Natural killer cell treated with Interleukin-12 subunit alpha and Interleukin-12 subunit beta and Interleukin-15 and Interleukin-18, amount 100 ng/mL, for 72 hours (primary cell): ENCODE results near the gene MGAT5. TPM values are rescaled to one million over a fixed set of nuclear protein-coding genes. Genes with fewer than 3 reads are reported as not detected.
A peak's percentile ranks its signal among the peaks of the same experiment; 100 is the strongest.

Experiments
- ATAC-seq, 2 donors: fragments of 150-1000 bp; cut with Tn5 transposase in 1 of 2; sonication (Bioruptor Pico), chemical (Tn5 transposase) in 1 of 2; 2 replicates each; pipeline ENCODE4 v1.10.0; 2021
- DNase-seq: peaks from one replicate; pipeline ENCODE4 v3.0.0; 2022; ENCODE audit warnings: low spot score
- H3K27ac Mint-ChIP-seq, 2 donors: 1 replicate in 1 of 2; 2 replicates in 1 of 2; pipeline ENCODE4 v1.8.0; 2022; ENCODE audit warnings: mixed read lengths in 2 of 2, mild to moderate bottlenecking in 1 of 2, moderate library complexity in 1 of 2
- H3K27me3 Mint-ChIP-seq, 2 donors: 1 replicate in 1 of 2; 2 replicates in 1 of 2; pipeline ENCODE4 v1.8.0; 2022; ENCODE audit warnings: mixed read lengths in 2 of 2
- H3K36me3 Mint-ChIP-seq: one replicate; pipeline ENCODE4 v1.8.0; 2022; ENCODE audit warnings: mixed read lengths
- H3K4me1 Mint-ChIP-seq, 2 donors: 1 replicate in 1 of 2; 2 replicates in 1 of 2; pipeline ENCODE4 v1.8.0; 2022; ENCODE audit warnings: low read depth in 2 of 2, mixed read lengths in 2 of 2, mild to moderate bottlenecking in 1 of 2
- H3K4me3 Mint-ChIP-seq: one replicate; pipeline ENCODE4 v1.8.0; 2022; ENCODE audit warnings: mixed read lengths
- H3K9me3 Mint-ChIP-seq: 2 replicates; pipeline ENCODE4 v1.8.0; 2022; ENCODE audit warnings: mixed read lengths
- total RNA-seq, 2 donors: library from RNA; stranded (reverse); gene quantifications; one replicate each; pipeline ENCODE4 v1.2.3, GENCODE V29; 2022

The MGAT5 gene
- total RNA-seq, 2 donors from 2014 or later = 58.1 to 99.5 TPM

- Mint-ChIP-seq H3K27me3 (no peaks in the 10 kb centered on the region), H3K4me1 (no peaks in the 10 kb centered on the region), H3K36me3 (peaks cover 6% of the 10 kb centered on the region), H3K9me3 (no peaks in the 10 kb centered on the region), H3K27ac (no peak overlapping the region), H3K4me3 (no peak overlapping the region)
- ATAC-seq (no peak), DNase-seq (no peak)
Measured at GRCh38 chr2:134359367-134360081, 105.7 kb downstream of the MGAT5 start.

DNA sequence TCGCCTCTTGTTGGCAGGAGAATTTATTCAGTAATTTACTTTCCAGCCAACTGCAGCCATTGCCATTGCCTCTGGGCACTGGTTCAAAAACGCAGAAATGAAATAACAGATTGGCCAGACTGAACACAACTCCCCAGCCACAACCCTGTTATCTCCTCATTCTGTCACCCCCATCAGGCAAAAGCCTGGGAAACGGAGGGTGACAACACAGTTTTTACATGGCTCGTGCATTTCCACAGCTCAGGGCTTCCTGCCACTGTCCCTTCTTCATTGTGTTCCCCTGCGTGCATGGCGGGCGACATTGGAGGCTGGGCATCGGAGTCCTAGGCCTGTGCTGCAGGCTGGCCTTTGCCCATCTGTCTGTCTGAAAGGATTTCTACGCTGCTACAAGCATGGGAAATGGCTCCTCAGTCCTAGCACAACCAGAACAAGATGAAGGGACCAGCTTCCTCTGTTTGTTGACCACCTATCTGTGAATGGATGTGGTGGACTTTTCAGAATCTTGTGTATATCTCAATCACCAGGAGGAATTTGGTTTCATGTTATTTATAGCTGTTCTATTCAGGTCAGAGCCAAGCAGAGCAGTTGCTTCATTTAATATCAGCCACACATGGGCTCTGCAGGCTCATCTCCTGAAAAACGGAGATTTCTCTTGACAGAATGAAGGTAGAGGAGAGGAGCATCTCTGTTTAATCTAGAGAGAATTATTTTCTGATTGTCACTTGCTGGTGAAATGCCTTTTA lies 107.0 kb downstream of the MGAT5 start:
- H3K9me3 Mint-ChIP-seq = no peaks in the 10 kb centered on the region
- H3K4me1 Mint-ChIP-seq = peaks cover 0 to 4% of the 10 kb centered on the region in 2 donors
- no peak overlapping the region for H3K27ac Mint-ChIP-seq
- H3K4me3 Mint-ChIP-seq = no peak overlapping the region
- H3K36me3 Mint-ChIP-seq = peaks cover 6% of the 10 kb centered on the region
- ATAC-seq (no peak), DNase-seq (no peak)
- no peaks in the 10 kb centered on the region for H3K27me3 Mint-ChIP-seq

- peaks cover 6% of the 10 kb centered on the region for H3K36me3 Mint-ChIP-seq
- H3K4me3 Mint-ChIP-seq = no peak overlapping the region
- H3K27me3 Mint-ChIP-seq = no peaks in the 10 kb centered on the region
- H3K27ac Mint-ChIP-seq = no peak overlapping the region
- peaks cover 0 to 4% of the 10 kb centered on the region in 2 donors for H3K4me1 Mint-ChIP-seq
- no peak for DNase-seq
- H3K9me3 Mint-ChIP-seq = no peaks in the 10 kb centered on the region
- ATAC-seq = no peak
Measured at GRCh38 chr2:134361648-134362047, 107.8 kb downstream of the MGAT5 start.

DNA sequence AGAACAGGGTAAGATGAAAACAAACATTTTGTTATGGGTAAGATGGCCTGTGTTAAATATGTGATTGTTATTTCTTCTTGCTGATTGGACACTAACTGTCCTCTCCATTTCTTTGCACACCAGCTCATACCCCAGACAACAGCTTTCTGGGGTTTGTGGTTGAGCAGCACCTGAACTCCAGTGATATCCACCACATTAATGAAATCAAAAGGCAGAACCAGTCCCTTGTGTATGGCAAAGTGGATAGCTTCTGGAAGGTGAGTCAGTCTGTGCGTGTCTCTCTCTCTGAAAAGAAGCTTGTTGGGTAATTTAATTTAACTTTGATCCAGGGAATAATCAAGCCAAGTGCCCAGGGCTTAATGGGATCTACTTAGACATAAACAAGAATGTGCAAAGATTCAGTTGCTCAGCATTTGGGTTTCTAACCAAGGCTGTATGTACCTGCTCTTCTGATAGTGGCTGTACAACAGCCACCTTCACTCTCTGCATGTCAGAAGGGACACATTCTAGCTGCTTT lies 108.3 kb downstream of the MGAT5 start:
- DNase-seq = no peak
- H3K4me1 Mint-ChIP-seq = peaks cover 0 to 9% of the 10 kb centered on the region in 2 donors
- H3K9me3 Mint-ChIP-seq = no peaks in the 10 kb centered on the region
- H3K36me3 Mint-ChIP-seq = peaks cover 6% of the 10 kb centered on the region
- no peaks in the 10 kb centered on the region for H3K27me3 Mint-ChIP-seq
- no peak for ATAC-seq
- no peak overlapping the region for H3K4me3 Mint-ChIP-seq
- H3K27ac Mint-ChIP-seq = no peak overlapping the region

DNA sequence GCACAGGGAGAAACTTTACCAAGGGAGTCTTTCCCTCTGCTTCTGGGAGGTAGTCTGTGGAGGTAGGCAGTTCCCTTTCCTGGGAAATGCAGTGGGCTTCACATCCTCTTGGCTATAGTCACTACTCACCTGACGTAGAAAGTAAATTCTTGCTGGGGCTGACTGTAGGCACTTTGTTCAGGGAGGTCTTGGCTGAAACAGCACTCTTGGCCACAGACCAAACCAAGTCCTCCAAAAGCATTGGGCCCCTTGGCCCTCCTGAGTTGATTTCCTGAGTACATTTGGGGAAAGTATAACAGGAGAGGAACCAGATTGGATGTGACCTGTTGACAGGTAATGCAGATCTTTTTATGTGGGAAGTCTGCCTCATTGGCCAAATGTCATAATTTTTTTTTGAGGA lies 108.9 kb downstream of the MGAT5 start:
- peaks cover 6% of the 10 kb centered on the region for H3K36me3 Mint-ChIP-seq
- no peak for DNase-seq
- no peak overlapping the region for H3K4me3 Mint-ChIP-seq
- H3K27me3 Mint-ChIP-seq = no peaks in the 10 kb centered on the region
- H3K27ac Mint-ChIP-seq = no peak overlapping the region
- H3K4me1 Mint-ChIP-seq = peaks cover 0 to 11% of the 10 kb centered on the region in 2 donors
- H3K9me3 Mint-ChIP-seq = no peaks in the 10 kb centered on the region
- no peak for ATAC-seq

- no peak for DNase-seq
- H3K4me3 Mint-ChIP-seq = no peak overlapping the region
- H3K36me3 Mint-ChIP-seq = peaks cover 6% of the 10 kb centered on the region
- no peaks in the 10 kb centered on the region for H3K9me3 Mint-ChIP-seq
- no peaks in the 10 kb centered on the region for H3K27me3 Mint-ChIP-seq
- no peak for ATAC-seq
- no peak overlapping the region for H3K27ac Mint-ChIP-seq
- peaks cover 0 to 16% of the 10 kb centered on the region in 2 donors for H3K4me1 Mint-ChIP-seq
Measured at GRCh38 chr2:134365356-134365755, 111.5 kb downstream of the MGAT5 start.

- Mint-ChIP-seq H3K4me1 (peaks cover 0 to 18% of the 10 kb centered on the region in 2 donors), H3K4me3 (no peak overlapping the region), H3K27ac (no peak overlapping the region), H3K9me3 (no peaks in the 10 kb centered on the region), H3K36me3 (peaks cover 6% of the 10 kb centered on the region), H3K27me3 (no peaks in the 10 kb centered on the region)
- DNase-seq (no peak), ATAC-seq (no peak)
Measured at GRCh38 chr2:134366359-134366758, 112.5 kb downstream of the MGAT5 start.

DNA sequence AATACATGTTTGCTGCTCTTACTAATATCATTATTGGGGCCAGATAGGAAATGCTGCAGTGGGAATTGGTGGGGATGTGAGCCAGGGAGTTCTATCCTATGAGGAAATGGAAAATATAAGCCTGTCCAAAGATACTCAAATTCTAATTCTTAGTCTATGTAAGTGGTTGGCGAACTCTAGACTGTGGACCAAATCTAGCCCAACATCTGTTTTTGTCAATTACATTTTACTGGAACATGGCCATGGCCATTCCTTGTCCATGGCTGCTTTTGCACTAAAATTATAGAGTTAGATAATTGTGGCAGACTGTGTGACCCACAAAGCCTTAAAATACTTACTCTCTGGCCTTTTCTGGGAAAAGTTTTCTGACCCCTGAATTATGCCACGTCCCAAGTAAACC lies 113.3 kb downstream of the MGAT5 start:
- H3K27me3 Mint-ChIP-seq = no peaks in the 10 kb centered on the region
- peak overlapping the region in 1 of 2 donors; percentile 11 for H3K27ac Mint-ChIP-seq
- no peaks in the 10 kb centered on the region for H3K9me3 Mint-ChIP-seq
- H3K4me1 Mint-ChIP-seq = peaks cover 0 to 18% of the 10 kb centered on the region in 2 donors
- H3K36me3 Mint-ChIP-seq = peaks cover 6% of the 10 kb centered on the region
- ATAC-seq (no peak), DNase-seq (no peak)
- no peak overlapping the region for H3K4me3 Mint-ChIP-seq

DNA sequence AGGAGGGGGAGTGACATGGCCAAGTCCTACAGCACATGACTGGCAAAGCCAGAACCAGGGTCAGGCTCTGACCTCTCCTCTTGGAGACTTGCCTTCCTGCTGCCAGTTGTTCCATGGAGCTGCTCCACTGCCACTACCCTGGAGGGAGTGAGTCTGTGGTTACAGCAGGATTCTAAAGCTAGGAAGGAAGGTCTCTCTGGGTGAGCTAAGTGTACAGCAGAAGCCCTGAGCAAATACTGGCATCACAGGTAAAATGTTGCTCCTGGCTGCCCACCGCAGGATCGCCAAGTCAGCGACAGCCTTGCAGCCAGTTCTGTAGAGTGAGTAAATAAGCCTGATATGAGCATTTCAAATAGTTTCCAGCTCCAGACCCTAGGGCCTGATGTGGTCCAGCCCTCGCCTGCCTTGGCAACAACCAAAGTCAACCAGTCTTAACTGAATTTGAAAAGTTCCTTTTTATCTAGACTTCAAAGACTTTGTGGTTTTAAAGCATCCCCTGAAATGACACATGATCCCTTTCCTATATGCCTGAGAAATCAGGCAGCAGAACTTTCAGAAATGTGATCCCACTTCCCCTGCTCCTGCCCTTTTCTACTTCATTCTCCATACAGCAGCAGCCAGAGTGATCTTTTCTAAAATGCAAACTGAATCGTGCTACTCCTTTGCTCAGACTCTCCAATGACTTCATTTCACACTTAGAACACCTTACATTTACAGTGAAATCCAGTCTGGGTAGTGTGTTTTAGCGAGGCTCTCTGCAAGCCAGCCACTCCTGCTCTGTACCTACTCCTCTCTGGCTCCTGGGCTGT lies 114.3 kb downstream of the MGAT5 start:
- no peaks in the 10 kb centered on the region for H3K9me3 Mint-ChIP-seq
- no peaks in the 10 kb centered on the region for H3K36me3 Mint-ChIP-seq
- no peak for ATAC-seq
- H3K27ac Mint-ChIP-seq = peak overlapping the region in 1 of 2 donors; percentile 22
- peaks cover 0 to 18% of the 10 kb centered on the region in 2 donors for H3K4me1 Mint-ChIP-seq
- H3K27me3 Mint-ChIP-seq = no peaks in the 10 kb centered on the region
- DNase-seq = no peak
- H3K4me3 Mint-ChIP-seq = no peak overlapping the region

GRCh38 chr2:134369220-134369902 lies 115.5 kb downstream of the MGAT5 start:
- Mint-ChIP-seq H3K36me3 (no peaks in the 10 kb centered on the region), H3K27ac (peak overlapping the region in 1 of 2 donors; percentile 22), H3K4me1 (peaks cover 0 to 18% of the 10 kb centered on the region in 2 donors), H3K4me3 (no peak overlapping the region), H3K27me3 (no peaks in the 10 kb centered on the region), H3K9me3 (no peaks in the 10 kb centered on the region)
- no peak for ATAC-seq
- DNase-seq = no peak

GRCh38 chr2:134370655-134371445 lies 117.0 kb downstream of the MGAT5 start:
- no peak for ATAC-seq
- Mint-ChIP-seq H3K4me3 (no peak overlapping the region), H3K9me3 (no peaks in the 10 kb centered on the region), H3K4me1 (peaks cover 0 to 15% of the 10 kb centered on the region in 2 donors), H3K27me3 (no peaks in the 10 kb centered on the region), H3K36me3 (no peaks in the 10 kb centered on the region), H3K27ac (no peak overlapping the region)
- DNase-seq = no peak

- no peak for ATAC-seq
- H3K36me3 Mint-ChIP-seq = peaks cover 4% of the 10 kb centered on the region
Measured at GRCh38 chr2:134372141-134372540, 118.3 kb downstream of the MGAT5 start.

More at GRCh38 chr2:134372141-134372540, 118.3 kb downstream of the MGAT5 start:
- Mint-ChIP-seq H3K27me3 (no peaks in the 10 kb centered on the region), H3K4me1 (peaks cover 0 to 10% of the 10 kb centered on the region in 2 donors), H3K9me3 (no peaks in the 10 kb centered on the region), H3K4me3 (no peak overlapping the region), H3K27ac (no peak overlapping the region)
- no peak for DNase-seq
